ENCODE measurements around the gene KIF6.

DNA sequence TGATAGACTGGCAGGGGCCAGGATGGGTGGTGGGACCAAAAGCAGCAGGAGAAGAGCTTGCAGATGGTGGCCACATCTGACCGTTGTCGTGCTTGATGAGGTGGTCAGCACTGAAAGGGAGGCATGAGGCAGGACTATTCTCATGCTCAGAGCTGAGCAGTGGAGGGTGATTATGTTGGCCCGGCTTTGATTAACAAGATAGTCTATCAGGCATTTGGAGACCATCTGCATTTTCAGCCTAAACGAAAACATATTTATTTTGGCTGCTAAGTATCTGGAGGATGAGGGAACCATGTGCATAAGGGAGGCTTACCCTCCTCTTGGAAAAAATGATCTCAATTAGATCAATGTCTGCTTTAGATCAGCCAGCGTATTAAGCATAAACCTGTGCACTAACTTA lies 261.1 kb downstream of the KIF6 start:
- no peak for TF ChIP-seq POLR2AphosphoS5 (IDR thresholded peaks at IDR 0.05; ENCODE audit: borderline replicate concordance, low read depth, low read length)
- no peak for TF ChIP-seq EZH2 (IDR thresholded peaks at IDR 0.05)
